HepG2 (cell line): ENCODE data around the gene THRA. TPM values are rescaled to one million over a fixed set of nuclear protein-coding genes. Genes with fewer than 3 reads are reported as not detected.

Experiments used
- BCLAF1 ChIP-seq: fragments of 450-650 bp; IDR thresholded peaks from 2 replicates; pipeline ENCODE4 v1.6.1; 2017; ENCODE audit warnings: mild to moderate bottlenecking
- FOXM1 ChIP-seq: sonication (generic); formaldehyde crosslinking; IDR thresholded peaks from 2 replicates; pipeline ENCODE4 v1.5.0; 2020; ENCODE audit warnings: missing genetic modification reagents
- HMGA1 ChIP-seq: sonication (generic); formaldehyde crosslinking; conservative IDR thresholded peaks from 2 replicates; pipeline ENCODE4 v1.4.0; 2020; ENCODE audit warnings: missing genetic modification reagents
- HNF4A ChIP-seq: sonication (generic); formaldehyde crosslinking; IDR thresholded peaks from 2 replicates; pipeline ENCODE4 v1.4.0; 2020; ENCODE audit warnings: missing genetic modification reagents
- ZNF281 ChIP-seq: sonication (generic); formaldehyde crosslinking; IDR thresholded peaks from 2 replicates; pipeline ENCODE4 v1.4.0; 2020; ENCODE audit warnings: missing genetic modification reagents, borderline replicate concordance
- ZNF317 ChIP-seq: sonication (generic); formaldehyde crosslinking; IDR thresholded peaks from 2 replicates; pipeline ENCODE4 v1.5.0; 2020; ENCODE audit warnings: mild to moderate bottlenecking, missing genetic modification reagents
- ZNF580 ChIP-seq: IDR thresholded peaks from 2 replicates; pipeline ENCODE4 v1.6.1; 2016; ENCODE audit warnings: low read depth, borderline replicate concordance
- ZNF687 ChIP-seq: sonication (generic); formaldehyde crosslinking; IDR thresholded peaks from 2 replicates; pipeline ENCODE4 v1.5.1; 2020; ENCODE audit warnings: mild to moderate bottlenecking, missing genetic modification reagents, moderate library complexity
- ZZZ3 ChIP-seq: sonication (generic); formaldehyde crosslinking; IDR thresholded peaks from 2 replicates; pipeline ENCODE4 v1.4.0; 2020; ENCODE audit warnings: missing genetic modification reagents, mild to moderate bottlenecking, borderline replicate concordance
- polyA plus RNA-seq, 8 experiments: library from polyadenylated mRNA; depleted of rRNA in 3 of 8; stranded (reverse) in 7 of 8; unstranded in 1 of 8; fragments of >200 nt; fragmentation: Illumina TruSeq in 4 of 8; extraction: Trizol in 4 of 8; gene quantifications; 2 replicates each; pipeline versions ENCODE4 v1.2.1 to v1.2.3, GENCODE V29; 2011 to 2016; ENCODE audit warnings: low read depth in 4 of 8, missing spikeins in 1 of 8, mixed read lengths in 1 of 8; ENCODE audit not compliant: insufficient read depth in 1 of 8
- total RNA-seq, 5 experiments: library from RNA; depleted of rRNA; stranded (reverse); fragments of >200 nt; fragmentation: Illumina TruSeq; extraction: Trizol; gene quantifications; 2 replicates each; pipeline ENCODE4 v1.2.3, GENCODE V29; 2016; ENCODE audit warnings: low read depth in 1 of 5
- TF ChIP-seq, protein P1 (sequence below): sonication (generic); formaldehyde crosslinking; IDR thresholded peaks from 2 replicates; pipeline ENCODE4; 2020; ENCODE audit warnings: missing genetic modification reagents, mild to moderate bottlenecking, borderline replicate concordance
- TF ChIP-seq, protein P2 (sequence below): sonication (generic); formaldehyde crosslinking; conservative IDR thresholded peaks from 2 replicates; pipeline ENCODE4 v1.8.0; 2022; ENCODE audit warnings: missing genetic modification reagents

THRA gene
- total and polyA plus RNA-seq, 2 of the 13 experiments (the other 11 are each of a cell fraction or from before 2014, with no cell fraction given): 8.0 to 9.9 TPM

- no peak for TF ChIP-seq ZNF281 (CRISPR knock-in tag)
- TF ChIP-seq, protein P1, sequence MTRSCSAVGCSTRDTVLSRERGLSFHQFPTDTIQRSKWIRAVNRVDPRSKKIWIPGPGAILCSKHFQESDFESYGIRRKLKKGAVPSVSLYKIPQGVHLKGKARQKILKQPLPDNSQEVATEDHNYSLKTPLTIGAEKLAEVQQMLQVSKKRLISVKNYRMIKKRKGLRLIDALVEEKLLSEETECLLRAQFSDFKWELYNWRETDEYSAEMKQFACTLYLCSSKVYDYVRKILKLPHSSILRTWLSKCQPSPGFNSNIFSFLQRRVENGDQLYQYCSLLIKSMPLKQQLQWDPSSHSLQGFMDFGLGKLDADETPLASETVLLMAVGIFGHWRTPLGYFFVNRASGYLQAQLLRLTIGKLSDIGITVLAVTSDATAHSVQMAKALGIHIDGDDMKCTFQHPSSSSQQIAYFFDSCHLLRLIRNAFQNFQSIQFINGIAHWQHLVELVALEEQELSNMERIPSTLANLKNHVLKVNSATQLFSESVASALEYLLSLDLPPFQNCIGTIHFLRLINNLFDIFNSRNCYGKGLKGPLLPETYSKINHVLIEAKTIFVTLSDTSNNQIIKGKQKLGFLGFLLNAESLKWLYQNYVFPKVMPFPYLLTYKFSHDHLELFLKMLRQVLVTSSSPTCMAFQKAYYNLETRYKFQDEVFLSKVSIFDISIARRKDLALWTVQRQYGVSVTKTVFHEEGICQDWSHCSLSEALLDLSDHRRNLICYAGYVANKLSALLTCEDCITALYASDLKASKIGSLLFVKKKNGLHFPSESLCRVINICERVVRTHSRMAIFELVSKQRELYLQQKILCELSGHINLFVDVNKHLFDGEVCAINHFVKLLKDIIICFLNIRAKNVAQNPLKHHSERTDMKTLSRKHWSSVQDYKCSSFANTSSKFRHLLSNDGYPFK (CRISPR knock-in tag): no peak
- peak; percentile 34; the same call in 1 of the 2 replicates for TF ChIP-seq ZNF687
- peak; percentile 49 for TF ChIP-seq HNF4A (CRISPR knock-in tag)
- TF ChIP-seq FOXM1 (CRISPR knock-in tag): no peak
- TF ChIP-seq ZNF317 (CRISPR knock-in tag): peak; percentile 91
- no peak for TF ChIP-seq BCLAF1
- TF ChIP-seq HMGA1 (CRISPR knock-in tag): no peak
- TF ChIP-seq ZZZ3 (CRISPR knock-in tag): no peak
- no peak for TF ChIP-seq ZNF580 (CRISPR knock-in tag)
- TF ChIP-seq, protein P2, sequence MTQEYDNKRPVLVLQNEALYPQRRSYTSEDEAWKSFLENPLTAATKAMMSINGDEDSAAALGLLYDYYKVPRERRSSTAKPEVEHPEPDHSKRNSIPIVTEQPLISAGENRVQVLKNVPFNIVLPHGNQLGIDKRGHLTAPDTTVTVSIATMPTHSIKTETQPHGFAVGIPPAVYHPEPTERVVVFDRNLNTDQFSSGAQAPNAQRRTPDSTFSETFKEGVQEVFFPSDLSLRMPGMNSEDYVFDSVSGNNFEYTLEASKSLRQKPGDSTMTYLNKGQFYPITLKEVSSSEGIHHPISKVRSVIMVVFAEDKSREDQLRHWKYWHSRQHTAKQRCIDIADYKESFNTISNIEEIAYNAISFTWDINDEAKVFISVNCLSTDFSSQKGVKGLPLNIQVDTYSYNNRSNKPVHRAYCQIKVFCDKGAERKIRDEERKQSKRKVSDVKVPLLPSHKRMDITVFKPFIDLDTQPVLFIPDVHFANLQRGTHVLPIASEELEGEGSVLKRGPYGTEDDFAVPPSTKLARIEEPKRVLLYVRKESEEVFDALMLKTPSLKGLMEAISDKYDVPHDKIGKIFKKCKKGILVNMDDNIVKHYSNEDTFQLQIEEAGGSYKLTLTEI (CRISPR knock-in tag): no peak
Observed at GRCh38 chr17:40087903-40088718, 25.3 kb downstream of the THRA start (continued).
